Heart left ventricle (tissue), 16 donors: ENCODE measurements around the gene DNAJC6. TPM values are rescaled to one million over a fixed set of nuclear protein-coding genes. Genes with fewer than 3 reads are reported as not detected.

Experiments
- ATAC-seq, 4 donors: fragments of 200-7000 bp; cut with Tn5 transposase; one replicate each; pipeline ENCODE4 v1.9.1; 2020 to 2022; ENCODE audit warnings: moderate library complexity in 4 of 4, mild to moderate bottlenecking in 3 of 4, moderate number of reproducible peaks in 1 of 4
- DNase-seq, 5 donors: peaks; one replicate each; pipeline ENCODE4 v3.0.0-alpha.2; 2020
- H3K27ac ChIP-seq, 12 donors: fragments of 200-600 bp; sonication (generic) in 4 of 12; one replicate each; pipeline versions ENCODE4 v1.5.0 to v1.8.0; 2016 to 2022; ENCODE audit warnings: mild to moderate bottlenecking in 2 of 12
- H3K27me3 ChIP-seq, 9 donors: fragments of 200-600 bp; sonication (generic) in 2 of 9; one replicate each; pipeline versions ENCODE4 v1.5.1 to v1.8.0; 2016 to 2022; ENCODE audit warnings: mild to moderate bottlenecking in 3 of 9
- H3K36me3 ChIP-seq, 9 donors: fragments of 200-600 bp; sonication (generic) in 2 of 9; one replicate each; pipeline versions ENCODE4 v1.5.0 to v1.8.0; 2018 to 2022; ENCODE audit warnings: mild to moderate bottlenecking in 2 of 9
- H3K4me1 ChIP-seq, 12 donors: fragments of 200-600 bp; sonication (generic) in 4 of 12; one replicate each; pipeline versions ENCODE4 v1.5.0 to v1.8.0; 2016 to 2022; ENCODE audit warnings: mild to moderate bottlenecking in 3 of 12
- H3K4me3 ChIP-seq, 12 donors: fragments of 200-600 bp; sonication (generic) in 4 of 12; one replicate each; pipeline versions ENCODE4 v1.5.0 to v1.8.0; 2017 to 2022; ENCODE audit warnings: mild to moderate bottlenecking in 9 of 12, moderate library complexity in 4 of 12
- H3K9me3 ChIP-seq, 12 donors: fragments of 200-600 bp; sonication (generic) in 4 of 12; one replicate each; pipeline versions ENCODE4 v1.5.0 to v1.8.0; 2016 to 2022; ENCODE audit warnings: mild to moderate bottlenecking in 1 of 12
- POLR2A ChIP-seq, 2 donors: fragments of 450-650 bp; IDR thresholded peaks; one replicate each; pipeline ENCODE4 v1.6.1; 2017; ENCODE audit warnings: antibody characterized with exemption in 2 of 2, mild to moderate bottlenecking in 2 of 2, moderate library complexity in 2 of 2
- WGBS, 4 donors: extraction: QIAGEN DNeasy Blood & Tissue Kit in 2 of 4; methylation state at CpG; one replicate each; pipeline versions ENCODE4 v1.1.5 to v1.1.7; 2013 to 2018; 5-methylcytosine and 5-hydroxymethylcytosine counted together
- intact Hi-C, 10 donors: fragments of 100-400 bp; cut with DNase I; formaldehyde crosslinking; loops; one replicate each; pipeline versions ENCODE4 v1.11.1 to v1.14.2; 2022
- polyA plus RNA-seq, 2 donors: library from polyadenylated mRNA; stranded (reverse); fragments of 200-250 nt; gene quantifications; one replicate each; pipeline ENCODE4 v1.2.3, GENCODE V29; 2013
- total RNA-seq, 9 donors: library from RNA; depleted of rRNA in 2 of 9; stranded (reverse); fragments of >200 nt in 2 of 9; fragmentation: NEBNext Ultra II Directional in 3 of 9; extraction: Animal tissue kit (Norgen Biotek cat#: 25700) in 3 of 9; gene quantifications; one replicate each; pipeline versions ENCODE4 v1.1.0 to v1.2.4, GENCODE V29; 2016 to 2023
- TF ChIP-seq, protein P1 (sequence below), 12 donors: fragments of 200-600 bp; sonication (generic) in 4 of 12; IDR thresholded peaks; one replicate each; pipeline versions ENCODE4 v1.5.0 to v1.8.0; 2018 to 2022; ENCODE audit warnings: antibody characterized with exemption in 12 of 12, mild to moderate bottlenecking in 5 of 12
- donor health status: ischemic (EF 13 %, LVEDD 7.1; RV severe dilation, severe dysfunction).
- donor health status: healthy with polysubstance abuse.
- donor health status: DM: no; HTN: yes; CAD: no.
- donor health status: DM: no; HTN: no; CAD: no.
- donor health status: ischemic (EF 25% LVEDD 6.9; RV normal size, moderate dysfunction).
- donor health status: ischemic (EF 25% LVEDD 5.7; RV mildly dilated, moderate dysfunction).
- donor health status: healthy.
- donor health status: DM: yes; HTN: yes; CAD: no.
- donor health status: ischemic (EF 35%, LVEDD 5.7; RV mildly dilated, moderate dysfunction).
- donor health status: nonischemic (EF 11% LVEDD 7.7; RV severe dilation, severe dysfunction).
- donor health status: DM: yes; HTN: yes; CAD: no.
- donor health status: PGD.
- donor health status: ischemic (EF 29% LVEDD 5.4; RV normal size, mild dysfunction).
- donor health status: nonischemic (EF 23%, LVEDD 6.1; RV moderate dilation, normal function).

DNAJC6 gene
- total and polyA plus RNA-seq, 11 donors: 0.50 to 14.1 (median 8.5) TPM

DNA sequence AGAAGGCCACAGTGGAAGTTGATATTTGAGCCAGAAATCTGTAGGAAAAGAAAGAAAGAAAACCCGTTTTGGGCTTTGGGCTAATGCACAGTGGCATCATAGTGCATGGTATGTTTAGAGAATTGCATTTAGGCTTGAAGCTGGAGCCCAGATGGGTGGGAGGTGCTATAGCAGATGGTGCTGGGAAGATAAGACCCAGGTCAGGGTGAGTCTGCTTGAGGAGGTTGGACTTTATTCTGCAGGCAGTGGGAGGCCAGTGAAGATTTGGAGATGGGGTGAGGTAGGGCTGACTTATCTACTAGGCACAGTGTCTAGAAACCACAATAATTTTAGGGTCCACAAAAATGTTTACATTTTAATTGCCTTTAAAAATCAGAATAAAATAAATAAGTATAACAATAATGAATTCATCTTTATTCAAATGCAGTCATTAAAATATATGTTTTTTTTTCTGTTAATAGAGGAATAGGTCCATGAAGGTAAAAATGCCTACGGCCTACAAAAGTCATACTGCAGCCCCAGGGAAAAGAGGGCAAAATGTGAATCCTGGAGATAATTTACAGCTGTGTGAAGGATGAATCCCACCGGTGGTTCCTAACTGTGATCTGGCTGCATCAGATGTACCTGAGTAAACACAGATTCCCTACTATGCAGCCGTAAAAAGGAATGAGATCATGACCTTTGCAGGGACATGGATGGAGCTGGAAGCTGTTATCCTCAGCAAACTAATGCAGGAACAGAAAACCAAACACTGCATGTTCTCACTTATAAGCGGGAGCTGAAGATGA is 8.7 kb downstream of the DNAJC6 start:
- Histone ChIP-seq H3K27me3 (peaks cover 0 to under 1% (median 0%) of the 10 kb centered on the region in 9 donors), H3K36me3 (no peaks in the 10 kb centered on the region), H3K27ac (no peak overlapping the region), H3K4me1 (peaks cover 0 to 4% (median 0%) of the 10 kb centered on the region in 12 donors), H3K9me3 (peaks cover 0 to 5% (median 0%) of the 10 kb centered on the region in 12 donors), H3K4me3 (no peak overlapping the region)
- ATAC-seq (no peak), DNase-seq (no peak)
- intact Hi-C loops: no loop called here
- TF ChIP-seq, protein P1, sequence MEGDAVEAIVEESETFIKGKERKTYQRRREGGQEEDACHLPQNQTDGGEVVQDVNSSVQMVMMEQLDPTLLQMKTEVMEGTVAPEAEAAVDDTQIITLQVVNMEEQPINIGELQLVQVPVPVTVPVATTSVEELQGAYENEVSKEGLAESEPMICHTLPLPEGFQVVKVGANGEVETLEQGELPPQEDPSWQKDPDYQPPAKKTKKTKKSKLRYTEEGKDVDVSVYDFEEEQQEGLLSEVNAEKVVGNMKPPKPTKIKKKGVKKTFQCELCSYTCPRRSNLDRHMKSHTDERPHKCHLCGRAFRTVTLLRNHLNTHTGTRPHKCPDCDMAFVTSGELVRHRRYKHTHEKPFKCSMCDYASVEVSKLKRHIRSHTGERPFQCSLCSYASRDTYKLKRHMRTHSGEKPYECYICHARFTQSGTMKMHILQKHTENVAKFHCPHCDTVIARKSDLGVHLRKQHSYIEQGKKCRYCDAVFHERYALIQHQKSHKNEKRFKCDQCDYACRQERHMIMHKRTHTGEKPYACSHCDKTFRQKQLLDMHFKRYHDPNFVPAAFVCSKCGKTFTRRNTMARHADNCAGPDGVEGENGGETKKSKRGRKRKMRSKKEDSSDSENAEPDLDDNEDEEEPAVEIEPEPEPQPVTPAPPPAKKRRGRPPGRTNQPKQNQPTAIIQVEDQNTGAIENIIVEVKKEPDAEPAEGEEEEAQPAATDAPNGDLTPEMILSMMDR (IDR thresholded peaks at IDR 0.05): no peak
- TF ChIP-seq POLR2A (IDR thresholded peaks at IDR 0.05): no peak
- WGBS, 4 donors: 77 to 80% (median 78%) methylated on average over 5 of the region's 5 CpGs

DNA sequence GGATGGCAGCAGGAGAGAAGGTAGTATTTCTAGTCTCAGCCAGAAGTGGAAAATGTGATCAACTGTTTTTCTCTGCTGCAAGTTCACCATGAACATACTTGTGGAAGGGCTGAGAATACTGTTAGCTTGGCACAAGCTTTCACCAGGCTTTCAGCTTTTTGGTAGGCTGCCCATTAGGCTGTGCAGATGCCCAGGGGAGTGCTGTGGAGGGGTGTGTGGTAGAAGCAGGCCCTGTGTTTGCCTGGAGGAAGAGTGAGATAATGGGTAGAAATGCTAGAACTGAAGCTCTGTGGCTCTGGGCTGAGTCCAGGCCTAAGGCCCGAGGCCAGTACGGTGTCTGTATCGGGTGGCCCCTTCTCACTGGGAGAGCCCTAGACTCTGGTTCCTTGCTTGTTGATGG is 9.8 kb downstream of the DNAJC6 start:
- 48 to 69% (median 60%) methylated on average over 3 of the region's 3 CpGs for WGBS, 4 donors
- TF ChIP-seq, protein P1 (IDR thresholded peaks at IDR 0.05): no peak
- TF ChIP-seq POLR2A (IDR thresholded peaks at IDR 0.05): no peak
- H3K4me3 ChIP-seq: no peak overlapping the region
- H3K4me1 ChIP-seq: peaks cover 0 to 4% (median 0%) of the 10 kb centered on the region in 12 donors
- H3K9me3 ChIP-seq: peaks cover 0 to 5% (median 0%) of the 10 kb centered on the region in 12 donors
- peak in 4 of 5 donors; percentile 17 to 34 (median 30) for DNase-seq
- peak in 3 of 4 donors; percentile 70 to 85 (median 77) for ATAC-seq
- intact Hi-C loops: no loop called here
- H3K36me3 ChIP-seq: no peaks in the 10 kb centered on the region
- H3K27ac ChIP-seq: no peak overlapping the region
- no peaks in the 10 kb centered on the region for H3K27me3 ChIP-seq

DNA sequence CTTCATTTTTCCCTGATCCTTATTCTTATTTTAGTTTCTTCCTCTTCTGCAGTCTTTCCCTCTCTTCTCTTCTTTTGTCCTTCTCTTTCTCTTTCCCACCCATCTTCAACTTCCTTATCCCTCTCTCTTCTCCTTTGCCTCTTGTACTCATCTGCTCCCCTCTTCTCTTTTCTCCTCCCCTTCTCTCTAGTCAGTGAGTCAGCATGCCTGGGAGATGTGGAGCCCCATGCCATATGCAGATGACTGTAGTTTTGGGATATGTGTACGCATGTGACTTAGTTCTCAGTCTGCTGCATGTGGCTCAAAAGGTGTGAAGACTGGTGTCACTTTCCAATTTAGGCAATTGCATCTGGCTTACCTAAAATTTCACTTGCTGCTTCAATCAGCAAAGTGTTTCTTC is 10.4 kb downstream of the DNAJC6 start:
- TF ChIP-seq, protein P1 (IDR thresholded peaks at IDR 0.05): no peak
- TF ChIP-seq POLR2A (IDR thresholded peaks at IDR 0.05): no peak
- Histone ChIP-seq H3K4me3 (no peak overlapping the region), H3K9me3 (peaks cover 0 to 5% (median 0%) of the 10 kb centered on the region in 12 donors), H3K4me1 (peaks cover 0 to 4% (median 0%) of the 10 kb centered on the region in 12 donors), H3K27me3 (no peaks in the 10 kb centered on the region), H3K36me3 (no peaks in the 10 kb centered on the region), H3K27ac (no peak overlapping the region)
- intact Hi-C loops: no loop called here
- DNase-seq (no peak), ATAC-seq (no peak)
- WGBS, 4 donors: 81 to 93% (median 87%) methylated on average over 1 of the region's 1 CpG

- H3K27me3 ChIP-seq: no peaks in the 10 kb centered on the region
- TF ChIP-seq, protein P1 (IDR thresholded peaks at IDR 0.05): no peak
- TF ChIP-seq POLR2A (IDR thresholded peaks at IDR 0.05): no peak
- H3K36me3 ChIP-seq: no peaks in the 10 kb centered on the region
- DNase-seq (no peak), ATAC-seq (no peak)
- no peak overlapping the region for H3K4me3 ChIP-seq
- H3K4me1 ChIP-seq: peaks cover 0 to 4% (median 0%) of the 10 kb centered on the region in 12 donors
- 14 to 31% (median 18%) methylated on average over 2 of the region's 2 CpGs for WGBS, 4 donors
- peaks cover 0 to 5% (median 0%) of the 10 kb centered on the region in 12 donors for H3K9me3 ChIP-seq
- no peak overlapping the region for H3K27ac ChIP-seq
- intact Hi-C loops: no loop called here
These were observed 12.5 kb downstream of the DNAJC6 start for GRCh38 chr1:65321879-65322278.
